Rectal smooth muscle tissue (tissue), 1 donor: ENCODE results near the gene PSMB11.
A peak's percentile ranks its signal among the peaks of the same experiment; 100 is the strongest.

ENCODE experiments used
- H3K27ac ChIP-seq: one replicate; pipeline ENCODE4 v1.7.0; 2013; ENCODE audit warnings: low read depth, low read length, inconsistent platforms
- H3K27me3 ChIP-seq: one replicate; pipeline ENCODE4 v1.7.0; 2013; ENCODE audit warnings: low read length; ENCODE audit not compliant: control insufficient read depth, insufficient read depth
- H3K36me3 ChIP-seq: one replicate; pipeline ENCODE4 v1.7.0; 2013; ENCODE audit warnings: low read length; ENCODE audit not compliant: control insufficient read depth, insufficient read depth
- H3K4me1 ChIP-seq: one replicate; pipeline ENCODE4 v1.7.0; 2013; ENCODE audit warnings: low read length; ENCODE audit not compliant: control insufficient read depth, insufficient read depth
- H3K4me3 ChIP-seq: one replicate; pipeline ENCODE4 v1.7.0; 2013; ENCODE audit warnings: low read length
- H3K9ac ChIP-seq: one replicate; pipeline ENCODE4 v1.7.0; 2013; ENCODE audit warnings: low read length

The PSMB11 gene

GRCh38 chr14:23060536-23061260, 18.7 kb downstream of the PSMB11 start:
- Histone ChIP-seq H3K36me3 (peaks cover 47% of the 10 kb centered on the region), H3K27ac (no peak overlapping the region), H3K27me3 (no peaks in the 10 kb centered on the region), H3K4me3 (no peak overlapping the region), H3K4me1 (peaks cover 6% of the 10 kb centered on the region), H3K9ac (no peak overlapping the region)

- Histone ChIP-seq H3K4me1 (peaks cover 6% of the 10 kb centered on the region), H3K27ac (no peak overlapping the region), H3K27me3 (no peaks in the 10 kb centered on the region), H3K9ac (no peak overlapping the region), H3K36me3 (peaks cover 57% of the 10 kb centered on the region), H3K4me3 (no peak overlapping the region)
Observed at GRCh38 chr14:23062002-23062401, 20.0 kb downstream of the PSMB11 start.

GRCh38 chr14:23063601-23064000, 21.6 kb downstream of the PSMB11 start:
- Histone ChIP-seq H3K4me3 (no peak overlapping the region), H3K27ac (no peak overlapping the region), H3K4me1 (peaks cover 6% of the 10 kb centered on the region), H3K36me3 (peaks cover 72% of the 10 kb centered on the region), H3K27me3 (no peaks in the 10 kb centered on the region), H3K9ac (no peak overlapping the region)

DNA sequence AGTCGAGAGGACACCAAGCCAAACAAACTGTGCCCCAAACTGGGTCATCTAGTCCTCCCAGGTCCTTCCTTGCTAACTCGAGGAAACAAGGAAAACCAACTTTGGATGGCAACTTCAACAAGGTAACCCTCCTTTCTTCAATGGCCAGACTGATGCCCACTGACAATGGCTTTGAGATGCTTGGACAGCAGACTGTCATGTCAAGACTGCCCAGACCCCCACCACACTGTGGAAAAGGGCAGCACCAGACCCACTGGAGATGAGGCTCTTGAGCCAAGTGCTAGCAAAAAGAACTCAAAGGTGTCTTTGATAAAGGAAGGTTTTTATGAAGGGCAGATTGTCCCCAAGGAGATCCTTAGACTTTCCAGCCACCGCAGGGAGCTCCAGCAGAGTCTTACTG, 24.4 kb downstream of the PSMB11 start:
- Histone ChIP-seq H3K4me3 (no peak overlapping the region), H3K4me1 (peaks cover 11% of the 10 kb centered on the region), H3K9ac (no peak overlapping the region), H3K27ac (no peak overlapping the region), H3K27me3 (no peaks in the 10 kb centered on the region), H3K36me3 (peaks cover 56% of the 10 kb centered on the region)

- no peaks in the 10 kb centered on the region for H3K27me3 ChIP-seq
- H3K27ac ChIP-seq = no peak overlapping the region
- no peak overlapping the region for H3K9ac ChIP-seq
- peaks cover 14% of the 10 kb centered on the region for H3K4me1 ChIP-seq
- H3K36me3 ChIP-seq = peaks cover 53% of the 10 kb centered on the region
- no peak overlapping the region for H3K4me3 ChIP-seq
Observed at GRCh38 chr14:23066855-23067744, 25.1 kb downstream of the PSMB11 start.

DNA sequence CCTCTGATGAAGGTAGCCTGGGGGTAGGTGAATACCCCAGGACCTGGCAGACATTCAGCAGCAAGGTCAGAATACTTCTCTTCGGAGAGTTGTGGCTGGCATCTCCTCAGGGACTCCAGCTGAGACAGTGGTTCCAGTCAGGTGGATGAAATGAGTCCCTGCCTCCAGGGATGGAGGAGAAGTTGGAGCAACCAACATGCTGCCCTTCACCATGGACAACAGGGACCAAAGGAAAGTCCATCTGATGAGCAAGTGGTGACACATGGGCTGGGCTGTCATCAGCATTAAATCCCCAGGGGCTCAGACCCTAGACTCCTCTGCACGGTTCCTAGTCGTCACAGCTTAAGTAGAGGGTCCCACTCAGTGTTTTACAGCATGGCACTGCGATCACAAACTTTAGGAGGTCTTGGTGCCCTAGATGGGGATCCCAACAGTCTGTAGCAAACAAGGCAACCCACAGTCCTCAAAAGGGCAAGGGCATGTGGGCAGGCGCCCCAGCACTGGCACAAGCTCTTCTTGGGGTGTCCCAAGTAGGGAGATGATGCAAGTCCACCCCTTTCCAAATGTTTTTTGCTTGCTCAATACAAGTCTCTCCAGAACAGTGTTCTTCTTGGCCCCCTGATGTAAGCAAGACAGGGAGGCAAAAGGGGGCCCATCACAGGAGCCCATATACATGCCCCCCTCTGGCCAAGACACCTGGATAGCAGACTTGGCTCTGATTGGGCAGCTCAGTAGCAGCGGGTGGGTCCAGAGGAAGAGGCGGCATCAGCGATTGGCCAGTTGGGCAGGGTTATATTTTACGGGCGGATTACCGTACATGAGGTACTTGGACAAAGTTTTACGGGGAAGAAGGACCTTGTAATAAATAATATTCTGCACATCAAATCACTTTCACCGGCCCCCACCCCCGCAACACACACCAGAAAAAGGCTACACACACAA, 26.1 kb downstream of the PSMB11 start:
- Histone ChIP-seq H3K27me3 (no peaks in the 10 kb centered on the region), H3K4me3 (no peak overlapping the region), H3K9ac (no peak overlapping the region), H3K27ac (no peak overlapping the region), H3K36me3 (peaks cover 46% of the 10 kb centered on the region), H3K4me1 (peaks cover 16% of the 10 kb centered on the region)

DNA sequence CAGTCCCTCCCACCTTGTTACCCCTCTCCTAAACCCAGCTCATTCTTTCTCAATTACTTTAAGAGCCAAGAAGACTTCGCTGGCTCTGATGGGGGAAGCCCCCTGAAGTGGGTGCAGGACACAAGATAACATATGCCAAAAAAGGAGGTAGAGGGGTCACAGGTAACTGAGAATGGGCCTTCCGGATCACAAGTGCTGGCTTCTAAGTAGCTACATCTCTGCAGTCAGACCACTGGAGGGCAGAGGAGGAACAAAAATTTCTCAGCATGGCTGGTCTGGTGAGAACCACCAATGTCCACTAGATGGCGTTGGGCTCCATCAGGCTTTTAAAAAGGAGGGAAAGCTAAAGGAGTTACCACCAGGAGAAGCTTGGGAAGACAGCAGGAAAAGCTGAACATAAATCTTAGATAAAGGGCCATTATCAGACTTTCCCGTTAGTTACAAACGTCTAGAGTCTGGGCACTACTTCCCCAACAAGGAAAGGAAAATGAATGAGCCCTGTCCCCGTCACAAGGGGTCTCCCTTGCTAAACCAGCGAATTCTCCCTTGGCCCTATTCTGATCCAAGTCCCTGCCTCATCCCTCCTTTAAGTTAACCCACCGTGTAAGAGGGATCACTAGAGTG, 26.9 kb downstream of the PSMB11 start:
- Histone ChIP-seq H3K36me3 (peaks cover 39% of the 10 kb centered on the region), H3K9ac (no peak overlapping the region), H3K27me3 (no peaks in the 10 kb centered on the region), H3K27ac (no peak overlapping the region), H3K4me1 (peaks cover 16% of the 10 kb centered on the region), H3K4me3 (no peak overlapping the region)

GRCh38 chr14:23069413-23069806, 27.4 kb downstream of the PSMB11 start:
- Histone ChIP-seq H3K27ac (no peak overlapping the region), H3K36me3 (peaks cover 34% of the 10 kb centered on the region), H3K27me3 (no peaks in the 10 kb centered on the region), H3K9ac (no peak overlapping the region), H3K4me3 (no peak overlapping the region), H3K4me1 (peaks cover 16% of the 10 kb centered on the region)

- peak overlapping the region; percentile 77 for H3K4me3 ChIP-seq
- peaks cover 16% of the 10 kb centered on the region for H3K4me1 ChIP-seq
- H3K27me3 ChIP-seq = no peaks in the 10 kb centered on the region
- no peak overlapping the region for H3K9ac ChIP-seq
- H3K27ac ChIP-seq = peak overlapping the region; percentile 75
- peaks cover 37% of the 10 kb centered on the region for H3K36me3 ChIP-seq
Observed at GRCh38 chr14:23070262-23071129, 28.5 kb downstream of the PSMB11 start.

- peaks cover 16% of the 10 kb centered on the region for H3K4me1 ChIP-seq
- peak overlapping the region; percentile 29 for H3K9ac ChIP-seq
- peak overlapping the region; percentile 75 for H3K27ac ChIP-seq
- H3K4me3 ChIP-seq = peak overlapping the region; percentile 77
- H3K27me3 ChIP-seq = no peaks in the 10 kb centered on the region
- H3K36me3 ChIP-seq = peaks cover 35% of the 10 kb centered on the region
Observed at GRCh38 chr14:23071244-23071920, 29.4 kb downstream of the PSMB11 start.
